ENCODE data around the gene AADACL4. TPM values are rescaled to one million over a fixed set of nuclear protein-coding genes. Genes with fewer than 3 reads are reported as not detected.
"Not testable (repeated sequence)": the region's sequence is repeated elsewhere in the genome, so short reads cannot be mapped to it uniquely, and the experiment has no call there.

Gene AADACL4
- total and polyA plus RNA-seq, 2 experiments from 2014 or later, result not detected

GRCh38 chr1:12665511-12665910 is 21.6 kb downstream of the AADACL4 start:
- no peaks in the 10 kb centered on the region for H3K4me1 ChIP-seq (ENCODE audit: low read depth)

GRCh38 chr1:12666141-12666735 is 22.4 kb downstream of the AADACL4 start:
- Histone ChIP-seq H3K27me3 (peaks cover 4% of the 10 kb centered on the region), H3K4me3 (no peak overlapping the region), H3K27ac (no peak overlapping the region), H3K9me3 (ENCODE audit: low read depth) (no peaks in the 10 kb centered on the region), H3K36me3 (no peaks in the 10 kb centered on the region), H3K4me1 (ENCODE audit: low read depth) (no peaks in the 10 kb centered on the region)
- no peak for TF ChIP-seq CTCF (IDR thresholded peaks at IDR 0.05; ENCODE audit: low read depth, low read length)
- peak in 1 of 2 donors; percentile 54 for DNase-seq (ENCODE audit: low read depth in 1 of 2, low spot score in 1 of 2)

More at GRCh38 chr1:12665511-12665910, 21.6 kb downstream of the AADACL4 start:
- no peak for TF ChIP-seq CTCF (IDR thresholded peaks at IDR 0.05; ENCODE audit: low read depth, low read length)
- DNase-seq (ENCODE audit: low read depth in 1 of 2, low spot score in 1 of 2), result no peak
- Histone ChIP-seq H3K27me3 (no peaks in the 10 kb centered on the region), H3K27ac (no peak overlapping the region), H3K36me3 (no peaks in the 10 kb centered on the region), H3K9me3 (ENCODE audit: low read depth) (no peaks in the 10 kb centered on the region), H3K4me3 (no peak overlapping the region)

- Histone ChIP-seq H3K9me3 (ENCODE audit: low read depth) (no peaks in the 10 kb centered on the region), H3K4me3 (no peak overlapping the region), H3K27ac (no peak overlapping the region), H3K4me1 (ENCODE audit: low read depth) (no peaks in the 10 kb centered on the region), H3K36me3 (no peaks in the 10 kb centered on the region), H3K27me3 (peaks cover 4% of the 10 kb centered on the region)
- no peak for DNase-seq (ENCODE audit: low read depth in 1 of 2, low spot score in 1 of 2)
- TF ChIP-seq CTCF (IDR thresholded peaks at IDR 0.05; ENCODE audit: low read depth, low read length), result no peak
These were observed 25.7 kb downstream of the AADACL4 start for GRCh38 chr1:12669529-12670068.

- no peaks in the 10 kb centered on the region for H3K9me3 ChIP-seq (ENCODE audit: low read depth)
- no peak for DNase-seq (ENCODE audit: low read depth in 1 of 2, low spot score in 1 of 2)
- no peak for TF ChIP-seq CTCF (IDR thresholded peaks at IDR 0.05; ENCODE audit: low read depth, low read length)
These were observed 30.5 kb downstream of the AADACL4 start for GRCh38 chr1:12674358-12674757.

GRCh38 chr1:12676122-12676521 is 32.2 kb downstream of the AADACL4 start:
- not testable (repeated sequence) for H3K4me1 ChIP-seq (ENCODE audit: low read depth); H3K9me3 ChIP-seq (ENCODE audit: low read depth); H3K4me3 ChIP-seq; DNase-seq (ENCODE audit: low read depth in 1 of 2, low spot score in 1 of 2); H3K27me3 ChIP-seq; H3K36me3 ChIP-seq; H3K27ac ChIP-seq

More at GRCh38 chr1:12674358-12674757, 30.5 kb downstream of the AADACL4 start:
- Histone ChIP-seq H3K36me3 (no peaks in the 10 kb centered on the region), H3K27ac (no peak overlapping the region), H3K4me3 (no peak overlapping the region), H3K4me1 (ENCODE audit: low read depth) (no peaks in the 10 kb centered on the region), H3K27me3 (peaks cover 4% of the 10 kb centered on the region)

- no peaks in the 10 kb centered on the region for H3K9me3 ChIP-seq (ENCODE audit: low read depth)
- no peaks in the 10 kb centered on the region for H3K36me3 ChIP-seq
- H3K27ac ChIP-seq, result no peak overlapping the region
- H3K4me1 ChIP-seq (ENCODE audit: low read depth), result no peaks in the 10 kb centered on the region
- DNase-seq (ENCODE audit: low read depth in 1 of 2, low spot score in 1 of 2), result no peak
- no peaks in the 10 kb centered on the region for H3K27me3 ChIP-seq
- no peak overlapping the region for H3K4me3 ChIP-seq
- no peak for TF ChIP-seq CTCF (IDR thresholded peaks at IDR 0.05; ENCODE audit: low read depth, low read length)
These were observed 33.7 kb downstream of the AADACL4 start for GRCh38 chr1:12677565-12677964.

Measured in cardiac muscle cell (in vitro differentiated cells and primary cell).